ENCODE data around the gene MFSD6.

DNA sequence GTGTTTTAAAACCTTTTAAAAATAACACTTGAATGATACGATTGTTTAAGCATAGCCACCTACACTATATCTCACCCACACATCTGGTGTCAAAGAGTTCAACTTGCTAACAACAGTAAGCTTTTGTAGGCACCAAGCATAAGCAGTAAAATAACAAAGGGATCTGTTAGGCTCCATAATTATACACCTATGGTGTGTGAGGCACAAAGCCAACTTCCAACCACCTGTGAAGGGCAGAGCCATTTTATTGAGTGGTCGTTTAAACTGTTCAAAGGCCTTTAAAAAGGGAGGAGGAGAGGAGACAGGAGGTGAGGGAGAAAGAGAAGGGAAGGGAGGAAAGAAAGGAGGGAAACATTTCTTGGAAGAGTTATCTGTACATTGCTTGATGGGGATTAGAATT, 98.5 kb downstream of the MFSD6 start:
- TF ChIP-seq CTCF (conservative IDR thresholded peaks at IDR 0.05) (no peak), ZFX (IDR thresholded peaks at IDR 0.05) (no peak)
